K562 (cell line): ENCODE measurements around the gene OSBPL3. TPM values are rescaled to one million over a fixed set of nuclear protein-coding genes. Genes with fewer than 3 reads are reported as not detected.

Experiments
- ATAC-seq: fragments of 200-7000 bp; cut with Tn5 transposase; 3 replicates; pipeline ENCODE4 v1.9.1; 2020; ENCODE audit warnings: moderate library complexity
- BruUV-seq: library from RNA; stranded (reverse); fragments of 400-500 nt; replicated peaks from 2 replicates; lab custom pipeline; 2021; lab: Mats Ljungman, UMichigan
- CTCF ChIA-PET: fragments of 300-600 bp; formaldehyde crosslinking; extraction: SDS; loops from one replicate; lab custom pipeline; 2021; ENCODE audit warnings: low intra/inter-chr PET ratio; lab: Yijun Ruan, JAX
- POLR2A ChIA-PET: fragments of 300-600, 350-650 bp; sonication (Branson Sonifier 250); formaldehyde crosslinking; extraction: SDS; loops from one replicate; lab custom pipeline; 2021; ENCODE audit warnings: antibody characterized with exemption, inconsistent platforms; lab: Yijun Ruan, JAX
- DNase-seq, 4 experiments: peaks; one replicate each; pipeline versions ENCODE4 v3.0.0 to v3.0.0-alpha.2; 2011 to 2018; ENCODE audit warnings: low spot score in 3 of 4, mixed read lengths in 3 of 4; ENCODE audit errors: extremely low read depth in 1 of 4
- FAIRE-seq: peaks from 2 replicates; lab custom pipeline; 2011; peaks lifted over from hg19 to GRCh38; lab: Jason Lieb, UNC
- H2AFZ ChIP-seq: 2 replicates; pipeline ENCODE4 v1.6.0; 2011; ENCODE audit warnings: low read depth, low read length, control low read depth, inconsistent platforms
- H3K27ac ChIP-seq: fragments of 200-600 bp; 3 replicates; pipeline ENCODE4 v1.8.0; 2011; ENCODE audit warnings: low read depth, mild to moderate bottlenecking, control low read depth, inconsistent platforms, low read length, moderate library complexity, mixed read lengths; ENCODE audit errors: extremely low read depth
- H3K27me3 ChIP-seq, 2 experiments: fragments of 300-600 bp in 1 of 2; 2 replicates in 1 of 2; 3 replicates in 1 of 2; pipeline versions ENCODE4 v1.6.0 to v1.8.0; 2011; ENCODE audit warnings: inconsistent platforms in 2 of 2, low read length in 2 of 2, mild to moderate bottlenecking in 1 of 2, mixed read lengths in 1 of 2, moderate library complexity in 1 of 2; ENCODE audit not compliant: control insufficient read depth in 2 of 2, insufficient read depth in 2 of 2
- H3K36me3 ChIP-seq: fragments of 300-600 bp; 3 replicates; pipeline ENCODE4 v1.8.0; 2011; ENCODE audit warnings: mild to moderate bottlenecking, low read length, inconsistent platforms; ENCODE audit not compliant: control insufficient read depth, insufficient read depth
- H3K4me1 ChIP-seq, 2 experiments: fragments of 200-600 bp in 1 of 2; replicated peaks in 1 of 2; 2 replicates in 1 of 2; 3 replicates in 1 of 2; pipeline versions ENCODE4 v1.5.1 to v1.8.0; 2011; ENCODE audit warnings: inconsistent platforms in 2 of 2, low read length in 2 of 2, mild to moderate bottlenecking in 1 of 2, mixed read lengths in 1 of 2, moderate library complexity in 1 of 2; ENCODE audit not compliant: control insufficient read depth in 2 of 2, insufficient read depth in 2 of 2
- H3K4me2 ChIP-seq: 2 replicates; pipeline ENCODE4 v1.6.1; 2011; ENCODE audit warnings: low read length, control low read depth, inconsistent platforms, mixed read lengths; ENCODE audit not compliant: insufficient read depth
- H3K4me3 ChIP-seq: fragments of 200-600 bp; sonication (generic), shearing (Covaris generic); 2 replicates; pipeline ENCODE4 v1.5.1; 2016; ENCODE audit warnings: control low read depth, inconsistent platforms
- H3K79me2 ChIP-seq: fragments of 200-600 bp; 3 replicates; pipeline ENCODE4 v1.8.0; 2011; ENCODE audit warnings: low read length, inconsistent platforms; ENCODE audit not compliant: control insufficient read depth, insufficient read depth
- H3K9ac ChIP-seq, 2 experiments: 2 replicates each; pipeline versions ENCODE4 v1.6.0 to v1.6.1; 2011; ENCODE audit warnings: low read depth in 2 of 2, low read length in 2 of 2, control low read depth in 1 of 2, inconsistent platforms in 1 of 2, mild to moderate bottlenecking in 1 of 2, mixed read lengths in 1 of 2; ENCODE audit not compliant: insufficient read depth in 1 of 2
- H3K9me1 ChIP-seq: one replicate; pipeline ENCODE4 v1.6.0; 2011; ENCODE audit warnings: inconsistent platforms, mild to moderate bottlenecking, low read length, moderate library complexity; ENCODE audit not compliant: control insufficient read depth, insufficient read depth
- H3K9me3 ChIP-seq: replicated peaks from 2 replicates; pipeline ENCODE4 v1.5.1; 2011; ENCODE audit warnings: low read depth, low read length, inconsistent platforms; ENCODE audit not compliant: control insufficient read depth, insufficient read depth
- H4K20me1 ChIP-seq: replicated peaks from 2 replicates; pipeline ENCODE4 v1.6.1; 2011; ENCODE audit warnings: low read length, inconsistent platforms, mixed read lengths; ENCODE audit not compliant: control insufficient read depth, insufficient read depth
- ATF3 ChIP-seq, 2 experiments: fragments of 450-650 bp in 1 of 2; sonication (generic) in 1 of 2; formaldehyde crosslinking in 1 of 2; IDR thresholded peaks in 1 of 2; conservative IDR thresholded peaks in 1 of 2; 2 replicates each; pipeline versions ENCODE4 v1.6.1 to v1.8.1; 2016 to 2023; ENCODE audit warnings: mild to moderate bottlenecking in 2 of 2, moderate library complexity in 2 of 2, inconsistent platforms in 1 of 2, missing genetic modification reagents in 1 of 2
- BHLHE40 ChIP-seq: IDR thresholded peaks from 2 replicates; pipeline ENCODE4 v1.6.1; 2011; ENCODE audit warnings: low read length, improper control_type of control experiment
- NCOA6 ChIP-seq: fragments of 450-650 bp; IDR thresholded peaks from 2 replicates; pipeline ENCODE4 v1.6.1; 2017; ENCODE audit warnings: mild to moderate bottlenecking
- SMAD1 ChIP-seq: fragments of 150-350 bp; IDR thresholded peaks from 2 replicates; pipeline ENCODE4 v1.6.1; 2014; ENCODE audit warnings: low read length, low read depth; ENCODE audit not compliant: partially characterized antibody
- TFAP4 ChIP-seq: sonication (generic); formaldehyde crosslinking; IDR thresholded peaks from 2 replicates; pipeline ENCODE4 v1.8.0; 2022; ENCODE audit warnings: missing genetic modification reagents, mild to moderate bottlenecking, moderate library complexity, borderline replicate concordance
- YY1 ChIP-seq, 3 experiments: IDR thresholded peaks; 2 replicates each; pipeline ENCODE4 v1.6.1; 2011; ENCODE audit warnings: low read length in 2 of 3, mild to moderate bottlenecking in 2 of 3, moderate library complexity in 2 of 3, borderline replicate concordance in 1 of 3, control low read depth in 1 of 3, low read depth in 1 of 3; ENCODE audit not compliant: insufficient read depth in 3 of 3, insufficient replicate concordance in 2 of 3, control insufficient read depth in 1 of 3, insufficient read length in 1 of 3; ENCODE audit errors: extremely low read depth in 1 of 3
- WGBS: fragments of 100-300 bp; shearing (Covaris generic); methylation state at CpG from one replicate; pipeline ENCODE4 v1.1.6; 2016; ENCODE audit warnings: low coverage, mixed read lengths; ENCODE audit not compliant: insufficient coverage; ENCODE audit errors: missing lambda C conversion rate; 5-methylcytosine and 5-hydroxymethylcytosine counted together
- in situ Hi-C: fragments of 300-500 bp; cut with MboI; formaldehyde crosslinking; loops from 4 replicates; pipeline ENCODE4 v1.15.0; 2018; ENCODE audit warnings: inconsistent platforms, mixed read lengths
- intact Hi-C: fragments of 100-400 bp; cut with micrococcal nuclease; formaldehyde crosslinking; loops from 2 replicates; pipeline ENCODE4 v1.14.2; 2022
- polyA plus RNA-seq, 8 experiments: library from polyadenylated mRNA; depleted of rRNA in 4 of 8; stranded (reverse) in 5 of 8; unstranded in 3 of 8; fragments of >200 nt; fragmentation: Nextera tagmentation in 2 of 8; fragmentation: Illumina TruSeq in 1 of 8; extraction: Ambion mirVana in 2 of 8; extraction: Trizol in 1 of 8; gene quantifications; 2 replicates each; pipeline versions ENCODE4 v1.2.1 to v1.2.3, GENCODE V29; 2011 to 2014; ENCODE audit warnings: inconsistent platforms in 1 of 8, missing spikeins in 1 of 8
- total RNA-seq, 7 experiments: library from RNA; depleted of rRNA in 6 of 7; stranded (reverse); fragments of >200 nt in 6 of 7; fragmentation: Illumina TruSeq in 2 of 7; extraction: Trizol in 2 of 7; gene quantifications; 2 replicates each; pipeline versions ENCODE4 v1.2.1 to v1.2.3, GENCODE V29; 2011 to 2021; ENCODE audit warnings: low replicate concordance in 1 of 7

The OSBPL3 gene
- total and polyA plus RNA-seq, 9 of the 15 experiments (the other 6 are each of a cell fraction or from before 2014, with no cell fraction given): 4.8 to 37.2 (median 26.5) TPM

GRCh38 chr7:24949884-24950283, 30.1 kb downstream of the OSBPL3 start (continued):
- TF ChIP-seq TFAP4 (CRISPR knock-in tag): no peak
- no peak for TF ChIP-seq NCOA6
- no peak for TF ChIP-seq BHLHE40
- TF ChIP-seq YY1 (IDR thresholded peaks at IDR 0.05; ENCODE audit: borderline replicate concordance in 1 of 3, control insufficient read depth in 1 of 3, extremely low read depth in 1 of 3, insufficient read depth in 3 of 3, insufficient read length in 1 of 3, insufficient replicate concordance in 2 of 3, low read depth in 1 of 3, low read length in 2 of 3): no peak

DNA sequence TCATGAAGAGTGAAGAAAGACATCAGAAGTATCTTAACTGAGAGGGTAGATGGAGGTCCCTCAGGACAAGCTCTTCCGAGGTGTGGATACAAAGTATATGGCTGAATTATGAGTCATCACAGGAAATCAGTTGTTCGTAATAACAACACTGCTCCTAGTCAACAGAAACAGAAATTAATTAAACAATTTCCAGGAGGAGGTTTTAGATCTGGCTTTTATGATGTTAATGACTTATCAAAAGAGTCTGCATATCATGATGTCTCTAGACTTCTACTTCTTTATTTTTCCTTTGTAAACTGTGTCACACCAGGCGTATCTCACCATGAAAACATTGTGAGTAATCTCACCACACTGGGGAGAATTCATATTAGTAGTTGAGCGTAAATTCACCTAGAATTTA, 31.2 kb downstream of the OSBPL3 start:
- Histone ChIP-seq H3K9me3 (no peaks in the 10 kb centered on the region), H2AFZ (no peak overlapping the region), H3K79me2 (peaks cover 91% of the 10 kb centered on the region), H4K20me1 (no peaks in the 10 kb centered on the region; the same call in 1 of the 2 replicates), H3K9me1 (no peaks in the 10 kb centered on the region), H3K4me3 (no peak overlapping the region), H3K9ac (no peak overlapping the region), H3K36me3 (no peaks in the 10 kb centered on the region; the same call in 2 of the 3 replicates), H3K27ac (no peak overlapping the region), H3K4me2 (no peak overlapping the region), H3K4me1 (peaks cover 0 to 2% of the 10 kb centered on the region in 2 experiments; a peak in 2 of 5 replicates), H3K27me3 (no peaks in the 10 kb centered on the region)
- POLR2A ChIA-PET: interaction anchor here (1.1 to 2.6 kb wide), 2 partner anchors 10 kb away, joined by 4 to 9 read pairs; no protein-coding TSS in a partner anchor
- no peak for ATAC-seq
- TF ChIP-seq SMAD1: no peak
- TF ChIP-seq ATF3 (IDR thresholded peaks at IDR 0.05): peak; percentile 57; the same call in 1 of the 2 replicates
- no peak for TF ChIP-seq ATF3 (CRISPR knock-in tag; conservative IDR thresholded peaks at IDR 0.05)
- intact Hi-C loops: no loop called here
- no peak for FAIRE-seq
- no peak for DNase-seq
- WGBS: 68% methylated on average over 4 of the region's 4 CpGs
- CTCF ChIA-PET: no interaction called here
- BruUV-seq: no TSS peak
- in situ Hi-C loops: no loop called here
